HCT116 (cell line): Measurements from ENCODE around the gene TBX2.

Source experiments
- EGR1 ChIP-seq: IDR thresholded peaks from 2 replicates; pipeline ENCODE4 v1.6.1; 2012; ENCODE audit warnings: low read depth
- EZH2 ChIP-seq: fragments of 200-600 bp; sonication (generic); IDR thresholded peaks from 2 replicates; pipeline ENCODE4 v1.6.1; 2017; ENCODE audit warnings: antibody characterized with exemption, mixed run types
- JUND ChIP-seq: IDR thresholded peaks from 2 replicates; pipeline ENCODE4 v1.6.1; 2012
- POLR2AphosphoS5 ChIP-seq: IDR thresholded peaks from 2 replicates; pipeline ENCODE4 v1.6.1; 2011; ENCODE audit warnings: mild to moderate bottlenecking, low read depth, low read length, moderate library complexity
- SRF ChIP-seq: IDR thresholded peaks from 2 replicates; pipeline ENCODE4 v1.6.1; 2012; ENCODE audit warnings: low read depth
- TCF7L2 ChIP-seq: IDR thresholded peaks from 2 replicates; pipeline ENCODE4 v1.7.0; 2011; ENCODE audit warnings: borderline replicate concordance, inconsistent platforms; ENCODE audit not compliant: insufficient read depth, insufficient read length; ENCODE audit errors: extremely low read depth
- TF ChIP-seq, protein P1 (sequence below): IDR thresholded peaks from 2 replicates; pipeline ENCODE4 v1.6.1; 2012

DNA sequence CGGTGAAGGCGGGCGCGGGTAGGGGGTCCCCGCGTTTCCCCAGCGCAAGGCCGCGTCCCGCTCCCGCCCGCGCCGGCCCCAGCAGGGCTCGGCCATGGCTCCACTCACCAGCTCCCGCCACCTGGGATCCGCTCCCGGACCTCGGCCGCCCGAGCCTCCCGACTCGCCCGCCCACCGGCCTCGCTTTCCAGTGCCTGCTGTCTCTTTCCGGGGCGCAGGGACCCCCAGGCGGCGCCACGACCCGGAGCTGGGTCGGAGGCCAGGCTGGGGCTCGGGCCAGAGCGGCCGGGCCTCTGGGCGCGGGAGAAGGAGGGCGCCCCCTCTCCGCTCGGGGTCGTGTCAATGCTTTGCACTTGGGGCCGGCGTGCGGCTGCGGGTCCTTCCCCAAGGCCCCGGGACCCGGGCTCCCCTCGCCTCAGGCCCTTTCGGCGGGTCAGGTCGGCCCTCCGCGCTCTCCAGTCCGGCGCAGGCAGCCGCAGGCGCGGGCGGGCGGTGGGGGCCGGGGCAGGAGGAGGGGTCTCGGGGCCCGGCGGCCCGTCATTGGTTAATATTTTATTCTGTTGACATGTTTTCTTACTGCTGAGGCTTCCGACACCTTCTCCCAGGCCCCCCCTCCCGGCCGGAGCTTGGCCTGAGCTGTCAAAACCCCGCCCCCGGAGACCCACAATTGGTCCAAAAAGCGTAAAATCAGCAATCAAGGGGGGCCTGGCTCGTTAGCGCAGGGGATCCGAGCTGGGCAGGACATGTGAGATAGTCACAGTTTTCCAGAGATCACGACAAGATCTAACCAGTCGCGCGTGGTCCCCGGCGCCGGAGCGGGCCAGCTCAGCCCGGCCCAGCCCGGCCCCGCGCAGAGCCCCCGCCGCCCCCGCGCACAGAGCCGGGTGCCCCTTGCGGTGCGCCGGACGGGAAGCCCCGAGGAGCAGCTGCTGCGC is at the start of gene TBX2:
- TF ChIP-seq POLR2AphosphoS5 (no peak), EGR1 (no peak), SRF (no peak), JUND (no peak), TCF7L2 (no peak), EZH2 (no peak)
- TF ChIP-seq, protein P1, sequence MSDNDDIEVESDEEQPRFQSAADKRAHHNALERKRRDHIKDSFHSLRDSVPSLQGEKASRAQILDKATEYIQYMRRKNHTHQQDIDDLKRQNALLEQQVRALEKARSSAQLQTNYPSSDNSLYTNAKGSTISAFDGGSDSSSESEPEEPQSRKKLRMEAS: no peak
